Uterus (tissue), 4 donors: ENCODE data around the gene OSBPL1A. TPM values are rescaled to one million over a fixed set of nuclear protein-coding genes. Genes with fewer than 3 reads are reported as not detected.

Experiments used
- DNase-seq, 2 donors: peaks; one replicate each; pipeline ENCODE4 v3.0.0-alpha.2; 2019 to 2020
- H3K27ac ChIP-seq, 2 donors: fragments of 200-600 bp; sonication (generic); 1 replicate in 1 of 2; 2 replicates in 1 of 2; pipeline ENCODE4 v1.5.1; 2016 to 2018
- H3K27me3 ChIP-seq, 2 donors: fragments of 200-600 bp; sonication (generic); one replicate each; pipeline ENCODE4 v1.5.1; 2018 to 2019; ENCODE audit warnings: control low read depth in 1 of 2
- H3K36me3 ChIP-seq, 2 donors: fragments of 200-600 bp; sonication (generic); one replicate each; pipeline ENCODE4 v1.5.1; 2019; ENCODE audit warnings: control low read depth in 1 of 2
- H3K4me1 ChIP-seq, 2 donors: fragments of 200-600 bp; sonication (generic); one replicate each; pipeline ENCODE4 v1.5.1; 2018 to 2019; ENCODE audit warnings: control low read depth in 1 of 2
- H3K4me3 ChIP-seq, 2 donors: fragments of 200-600 bp; sonication (generic); 1 replicate in 1 of 2; 2 replicates in 1 of 2; pipeline ENCODE4 v1.5.1; 2018 to 2019; ENCODE audit warnings: mild to moderate bottlenecking in 1 of 2
- H3K9me3 ChIP-seq, 2 donors: fragments of 200-600 bp; sonication (generic); one replicate each; pipeline ENCODE4 v1.5.1; 2019; ENCODE audit warnings: control low read depth in 1 of 2
- POLR2A ChIP-seq, 2 donors: fragments of 450-650 bp; IDR thresholded peaks; one replicate each; pipeline ENCODE4 v1.6.1; 2016; ENCODE audit warnings: antibody characterized with exemption in 2 of 2, mild to moderate bottlenecking in 1 of 2, moderate library complexity in 1 of 2
- intact Hi-C: fragments of 100-400 bp; cut with DNase I; formaldehyde crosslinking; loops from one replicate; pipeline ENCODE4 v1.15.1; 2023; ENCODE audit warnings: low total_unique reads
- total RNA-seq, 4 donors: library from RNA; depleted of rRNA in 3 of 4; stranded (reverse); fragments of >200 nt in 3 of 4; gene quantifications; one replicate each; pipeline versions ENCODE4 v1.1.0 to v1.2.4, GENCODE V29; 2014 to 2023
- TF ChIP-seq, protein P1 (sequence below), 4 experiments: fragments of 200-600 bp in 2 of 4; fragments of 450-650 bp in 2 of 4; sonication (generic) in 2 of 4; IDR thresholded peaks; one replicate each; pipeline ENCODE4 v1.5.1; 2016 to 2019; ENCODE audit warnings: antibody characterized with exemption in 4 of 4, mild to moderate bottlenecking in 2 of 4, moderate library complexity in 1 of 4
- donor health status: DM: yes; HTN: yes; CAD: no.

OSBPL1A gene
- total RNA-seq, 4 donors from 2014 or later, result 49.4 to 72.4 (median 62.5) TPM

DNA sequence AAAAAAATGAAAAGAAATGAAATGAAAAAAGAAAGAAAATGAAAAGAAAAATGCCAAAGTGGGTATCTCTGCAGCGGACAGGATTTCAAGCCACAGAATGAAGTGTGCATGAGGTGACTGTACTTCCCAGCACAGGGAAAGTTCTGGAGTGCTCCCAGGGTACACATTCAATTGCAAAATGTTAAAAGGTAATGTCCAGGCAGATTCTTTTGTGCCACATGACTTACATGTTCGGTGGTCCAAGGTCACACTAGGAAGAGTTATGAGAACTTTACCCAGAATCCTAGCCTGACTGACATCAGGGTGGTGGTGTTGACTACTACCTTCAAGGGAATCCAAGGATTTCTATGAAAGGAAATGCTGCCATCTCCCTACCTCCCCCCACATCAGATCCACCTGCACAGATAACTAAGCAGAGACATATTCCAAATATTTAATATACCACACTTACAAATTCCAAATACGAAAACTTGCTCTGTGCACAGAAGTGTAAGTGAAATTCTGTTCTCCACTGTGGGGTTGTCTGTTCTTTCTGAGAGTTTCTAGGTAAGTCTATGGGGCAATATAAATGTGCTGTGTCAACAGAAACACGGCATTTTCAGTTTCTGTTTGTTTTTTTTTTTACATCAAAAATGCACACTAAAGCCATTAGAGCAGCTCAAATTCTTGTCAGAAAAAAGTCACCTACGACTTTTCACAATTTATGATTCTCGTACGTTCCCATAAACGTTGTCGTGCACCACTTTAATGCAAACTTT lies 202.1 kb downstream of the OSBPL1A start:
- H3K36me3 ChIP-seq, result no peaks in the 10 kb centered on the region
- H3K27ac ChIP-seq, result no peak overlapping the region
- no peak for TF ChIP-seq POLR2A (IDR thresholded peaks at IDR 0.05)
- TF ChIP-seq, protein P1, sequence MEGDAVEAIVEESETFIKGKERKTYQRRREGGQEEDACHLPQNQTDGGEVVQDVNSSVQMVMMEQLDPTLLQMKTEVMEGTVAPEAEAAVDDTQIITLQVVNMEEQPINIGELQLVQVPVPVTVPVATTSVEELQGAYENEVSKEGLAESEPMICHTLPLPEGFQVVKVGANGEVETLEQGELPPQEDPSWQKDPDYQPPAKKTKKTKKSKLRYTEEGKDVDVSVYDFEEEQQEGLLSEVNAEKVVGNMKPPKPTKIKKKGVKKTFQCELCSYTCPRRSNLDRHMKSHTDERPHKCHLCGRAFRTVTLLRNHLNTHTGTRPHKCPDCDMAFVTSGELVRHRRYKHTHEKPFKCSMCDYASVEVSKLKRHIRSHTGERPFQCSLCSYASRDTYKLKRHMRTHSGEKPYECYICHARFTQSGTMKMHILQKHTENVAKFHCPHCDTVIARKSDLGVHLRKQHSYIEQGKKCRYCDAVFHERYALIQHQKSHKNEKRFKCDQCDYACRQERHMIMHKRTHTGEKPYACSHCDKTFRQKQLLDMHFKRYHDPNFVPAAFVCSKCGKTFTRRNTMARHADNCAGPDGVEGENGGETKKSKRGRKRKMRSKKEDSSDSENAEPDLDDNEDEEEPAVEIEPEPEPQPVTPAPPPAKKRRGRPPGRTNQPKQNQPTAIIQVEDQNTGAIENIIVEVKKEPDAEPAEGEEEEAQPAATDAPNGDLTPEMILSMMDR (IDR thresholded peaks at IDR 0.05), result no peak
- H3K4me3 ChIP-seq, result no peak overlapping the region
- intact Hi-C loops, result no loop called here
- DNase-seq, result no peak
- H3K4me1 ChIP-seq, result no peaks in the 10 kb centered on the region
- no peaks in the 10 kb centered on the region for H3K9me3 ChIP-seq
- no peaks in the 10 kb centered on the region for H3K27me3 ChIP-seq

DNA sequence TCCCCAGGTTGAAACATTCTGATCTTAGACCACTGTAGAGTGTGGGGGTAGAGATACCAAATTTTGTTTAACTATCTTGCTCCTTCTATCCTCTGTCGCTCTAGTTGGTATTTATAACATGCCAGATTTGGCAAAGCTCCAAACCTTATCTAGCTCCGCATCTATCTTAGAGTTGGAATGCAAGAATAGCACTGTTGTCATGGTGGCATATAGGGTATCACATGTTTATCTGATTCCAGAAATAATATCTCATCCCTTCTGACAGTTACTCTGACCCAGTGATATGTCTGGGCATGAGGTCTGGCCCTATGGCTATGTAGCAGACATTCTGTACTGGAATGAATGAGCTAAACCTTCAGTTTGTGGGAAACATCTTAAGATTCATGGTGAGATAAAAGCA lies 207.0 kb downstream of the OSBPL1A start:
- intact Hi-C loops, result no loop called here
- no peaks in the 10 kb centered on the region for H3K9me3 ChIP-seq
- no peaks in the 10 kb centered on the region for H3K4me1 ChIP-seq
- H3K27me3 ChIP-seq, result no peaks in the 10 kb centered on the region
- H3K36me3 ChIP-seq, result no peaks in the 10 kb centered on the region
- TF ChIP-seq, protein P1 (IDR thresholded peaks at IDR 0.05), result no peak
- no peak for TF ChIP-seq POLR2A (IDR thresholded peaks at IDR 0.05)
- DNase-seq, result no peak
- H3K4me3 ChIP-seq, result no peak overlapping the region
- H3K27ac ChIP-seq, result no peak overlapping the region

DNA sequence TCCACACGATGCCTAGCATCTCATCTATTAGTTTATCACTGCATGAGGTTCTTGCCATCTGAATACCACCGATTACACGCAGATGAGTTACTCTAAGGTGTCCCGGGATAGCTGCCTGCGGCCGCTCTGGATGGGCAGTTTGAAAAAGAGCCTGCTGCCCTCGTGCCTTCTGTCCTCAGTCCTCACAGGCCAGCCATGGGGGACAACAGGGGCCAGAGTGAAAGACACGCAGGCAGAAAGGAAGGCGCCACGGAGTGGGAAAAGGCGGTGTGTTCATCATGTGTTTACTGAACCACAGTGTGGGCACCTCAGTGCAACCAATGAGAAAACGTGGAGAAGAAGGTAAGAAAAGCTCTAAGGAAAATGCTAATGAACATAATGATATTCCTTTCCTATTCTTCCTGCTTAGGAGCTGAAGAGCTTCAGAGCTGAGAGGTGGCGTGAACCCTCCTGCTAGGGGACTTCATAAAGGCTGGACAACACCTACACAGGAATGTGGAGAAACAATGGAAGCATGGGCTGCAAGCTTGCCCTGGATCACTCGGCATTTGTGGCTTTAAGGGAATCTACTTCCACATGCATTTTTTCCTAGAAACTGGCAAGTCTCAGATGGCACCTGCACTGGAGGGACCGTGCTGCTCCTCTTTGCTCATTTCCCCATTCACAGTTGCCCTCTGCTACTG lies 207.8 kb downstream of the OSBPL1A start:
- Histone ChIP-seq H3K9me3 (no peaks in the 10 kb centered on the region), H3K36me3 (no peaks in the 10 kb centered on the region), H3K27ac (no peak overlapping the region), H3K4me3 (no peak overlapping the region), H3K4me1 (no peaks in the 10 kb centered on the region), H3K27me3 (no peaks in the 10 kb centered on the region)
- no peak for DNase-seq
- TF ChIP-seq, protein P1 (IDR thresholded peaks at IDR 0.05), result no peak
- TF ChIP-seq POLR2A (IDR thresholded peaks at IDR 0.05), result no peak
- intact Hi-C loops, result no loop called here

DNA sequence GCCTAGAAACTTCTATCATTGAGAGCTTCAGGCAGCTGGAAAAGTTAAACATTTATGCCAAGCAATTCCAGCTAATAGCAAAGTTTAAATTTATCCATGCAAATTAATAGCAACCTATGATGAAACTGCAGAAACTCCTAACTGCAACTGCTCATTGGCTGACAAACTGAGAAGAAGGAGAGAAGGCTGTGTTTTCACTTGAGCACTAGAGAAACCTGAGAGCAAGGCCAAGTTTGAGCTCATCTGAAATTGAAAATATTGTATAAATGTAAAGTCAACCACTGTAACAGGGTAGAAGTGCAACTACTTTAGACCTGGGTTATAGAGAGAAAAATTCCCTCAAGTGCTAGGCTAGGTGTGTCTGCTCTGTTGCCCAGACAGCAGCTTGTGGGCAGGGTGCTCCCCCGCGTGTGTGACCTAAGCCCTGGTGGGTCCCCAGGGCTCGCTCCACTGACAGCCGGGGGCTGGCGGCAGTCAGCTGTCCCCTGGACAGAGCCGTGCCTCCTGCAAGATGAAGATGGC lies 208.6 kb downstream of the OSBPL1A start:
- TF ChIP-seq, protein P1 (IDR thresholded peaks at IDR 0.05), result no peak
- no peak for TF ChIP-seq POLR2A (IDR thresholded peaks at IDR 0.05)
- no peak overlapping the region for H3K27ac ChIP-seq
- intact Hi-C loops, result no loop called here

DNA sequence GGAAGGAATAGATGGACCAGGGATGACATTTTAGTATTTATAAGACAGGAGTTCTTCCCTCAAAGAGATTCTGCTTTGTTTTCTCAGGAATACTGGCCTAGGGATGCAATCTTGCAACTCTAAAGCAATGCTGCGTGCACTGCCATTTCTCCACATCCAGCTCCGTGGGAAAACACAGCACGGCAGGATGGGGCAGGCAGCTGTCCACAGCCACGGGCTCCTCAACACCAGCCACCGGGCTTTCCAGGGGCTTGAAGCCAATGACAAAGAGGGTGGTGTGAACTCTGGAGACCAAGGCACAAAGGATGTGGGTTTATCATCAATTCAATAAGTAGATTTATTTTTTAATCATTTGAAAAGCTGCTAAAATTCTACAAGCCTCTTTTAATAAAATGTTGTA lies 209.5 kb downstream of the OSBPL1A start:
- H3K27me3 ChIP-seq, result no peaks in the 10 kb centered on the region
- H3K9me3 ChIP-seq, result no peaks in the 10 kb centered on the region
- no peaks in the 10 kb centered on the region for H3K36me3 ChIP-seq
- no peak for DNase-seq
- no peak for TF ChIP-seq POLR2A (IDR thresholded peaks at IDR 0.05)
- TF ChIP-seq, protein P1 (IDR thresholded peaks at IDR 0.05), result no peak
- H3K4me3 ChIP-seq, result no peak overlapping the region
- intact Hi-C loops, result no loop called here
- no peaks in the 10 kb centered on the region for H3K4me1 ChIP-seq
- no peak overlapping the region for H3K27ac ChIP-seq

More for the DNA sequence above, 208.6 kb downstream of the OSBPL1A start:
- no peak for DNase-seq
- Histone ChIP-seq H3K4me3 (no peak overlapping the region), H3K36me3 (no peaks in the 10 kb centered on the region), H3K4me1 (no peaks in the 10 kb centered on the region), H3K27me3 (no peaks in the 10 kb centered on the region), H3K9me3 (no peaks in the 10 kb centered on the region)
